GM20431 (cell line): ENCODE results near the gene MACROD2.
"Not testable (repeated sequence)": the region's sequence is repeated elsewhere in the genome, so short reads cannot be mapped to it uniquely, and the experiment has no call there.

Experiments
- in situ Hi-C: fragments of 300-500 bp; cut with MseI, MboI; formaldehyde crosslinking; loops from one replicate; pipeline ENCODE4 v1.15.0; 2020; ENCODE audit warnings: low sequenced_read_pairs; ENCODE audit not compliant: unreplicated experiment

The MACROD2 gene

GRCh38 chr20:14947946-14948345, 952.6 kb downstream of the MACROD2 start:
- in situ Hi-C loops, result no loop called here

GRCh38 chr20:14948416-14948815, 953.1 kb downstream of the MACROD2 start:
- in situ Hi-C loops, result no loop called here

- in situ Hi-C loops, result no loop called here
These were observed 955.3 kb downstream of the MACROD2 start for GRCh38 chr20:14950633-14951032.

GRCh38 chr20:14951105-14951504, 955.8 kb downstream of the MACROD2 start:
- in situ Hi-C loops, result no loop called here

GRCh38 chr20:14951707-14952418, 956.5 kb downstream of the MACROD2 start:
- in situ Hi-C loops, result no loop called here

- in situ Hi-C loops, result no loop called here
These were observed 958.4 kb downstream of the MACROD2 start for GRCh38 chr20:14953736-14954135.

- in situ Hi-C loops, result no loop called here
These were observed 960.1 kb downstream of the MACROD2 start for GRCh38 chr20:14955399-14955798.

GRCh38 chr20:14956026-14956425, 960.7 kb downstream of the MACROD2 start:
- in situ Hi-C loops, result no loop called here

GRCh38 chr20:14956538-14956937, 961.2 kb downstream of the MACROD2 start:
- in situ Hi-C loops, result no loop called here

- in situ Hi-C loops, result no loop called here
These were observed 962.1 kb downstream of the MACROD2 start for GRCh38 chr20:14957402-14957801.

- in situ Hi-C loops, result no loop called here
These were observed 963.3 kb downstream of the MACROD2 start for GRCh38 chr20:14958626-14959025.

- in situ Hi-C loops, result no loop called here
These were observed 964.5 kb downstream of the MACROD2 start for GRCh38 chr20:14959506-14960475.

GRCh38 chr20:14960831-14961230, 965.5 kb downstream of the MACROD2 start:
- in situ Hi-C loops, result no loop called here

- in situ Hi-C loops, result no loop called here
These were observed 967.9 kb downstream of the MACROD2 start for GRCh38 chr20:14963262-14963663.

GRCh38 chr20:14966203-14966602, 970.9 kb downstream of the MACROD2 start:
- in situ Hi-C loops, result no loop called here

- in situ Hi-C loops, result no loop called here
These were observed 971.5 kb downstream of the MACROD2 start for GRCh38 chr20:14966808-14967207.

- in situ Hi-C loops, result no loop called here
These were observed 976.9 kb downstream of the MACROD2 start for GRCh38 chr20:14972256-14972655.

- in situ Hi-C loops, result no loop called here
These were observed 977.4 kb downstream of the MACROD2 start for GRCh38 chr20:14972690-14973089.

- in situ Hi-C loops, result no loop called here
These were observed 984.2 kb downstream of the MACROD2 start for GRCh38 chr20:14979453-14979986.

- in situ Hi-C loops, result not testable (repeated sequence)
These were observed 986.2 kb downstream of the MACROD2 start for GRCh38 chr20:14981486-14981885.

GRCh38 chr20:14982324-14982723, 987.0 kb downstream of the MACROD2 start:
- in situ Hi-C loops, result not testable (repeated sequence)
